ENCODE data around the gene MACROD1.

MACROD1 gene

GRCh38 chr11:64037027-64037634, 128.8 kb downstream of the MACROD1 start:
- no peak for DNase-seq (ENCODE audit: extremely low read depth, insufficient read length)
- Histone ChIP-seq H3K27me3 (replicated peaks; ENCODE audit: control insufficient read depth, insufficient read depth, low read length) (peaks cover 2% of the 10 kb centered on the region; the same call in 1 of the 2 replicates), H3K36me3 (ENCODE audit: control insufficient read depth, insufficient read depth, low read length) (no peaks in the 10 kb centered on the region), H3K4me3 (replicated peaks; ENCODE audit: low read depth, low read length) (no peak overlapping the region)
- TF ChIP-seq CTCF (IDR thresholded peaks at IDR 0.05; ENCODE audit: insufficient read depth, low read length, poor library complexity, severe bottlenecking): no peak

- DNase-seq (ENCODE audit: extremely low read depth, insufficient read length): no peak
- Histone ChIP-seq H3K4me3 (replicated peaks; ENCODE audit: low read depth, low read length) (no peak overlapping the region), H3K36me3 (ENCODE audit: control insufficient read depth, insufficient read depth, low read length) (no peaks in the 10 kb centered on the region), H3K27me3 (replicated peaks; ENCODE audit: control insufficient read depth, insufficient read depth, low read length) (peaks cover 2% of the 10 kb centered on the region; the same call in 1 of the 2 replicates)
- no peak for TF ChIP-seq CTCF (IDR thresholded peaks at IDR 0.05; ENCODE audit: insufficient read depth, low read length, poor library complexity, severe bottlenecking)
Measured at GRCh38 chr11:64036087-64037026, 129.6 kb downstream of the MACROD1 start.

GRCh38 chr11:64035576-64035975, 130.3 kb downstream of the MACROD1 start, which contains the start of gene FLRT1:
Gene FLRT1 (plus strand): TSS chr11:64035931. CDS start chr11:64116268, 80,337 bp downstream.
- Histone ChIP-seq H3K4me3 (replicated peaks; ENCODE audit: low read depth, low read length) (no peak within 1 kb of the TSS), H3K36me3 (ENCODE audit: control insufficient read depth, insufficient read depth, low read length) (no peaks in the 10 kb centered on the region), H3K27me3 (replicated peaks; ENCODE audit: control insufficient read depth, insufficient read depth, low read length) (peaks cover 2% of the 10 kb centered on the region; the same call in 1 of the 2 replicates)
- no peak for TF ChIP-seq CTCF (IDR thresholded peaks at IDR 0.05; ENCODE audit: insufficient read depth, low read length, poor library complexity, severe bottlenecking)
- no peak for DNase-seq (ENCODE audit: extremely low read depth, insufficient read length)

- no peak for DNase-seq (ENCODE audit: extremely low read depth, insufficient read length)
- no peak for TF ChIP-seq CTCF (IDR thresholded peaks at IDR 0.05; ENCODE audit: insufficient read depth, low read length, poor library complexity, severe bottlenecking)
- H3K4me3 ChIP-seq (replicated peaks; ENCODE audit: low read depth, low read length): no peak overlapping the region
- H3K36me3 ChIP-seq (ENCODE audit: control insufficient read depth, insufficient read depth, low read length): no peaks in the 10 kb centered on the region
- peaks cover 2% of the 10 kb centered on the region; the same call in 1 of the 2 replicates for H3K27me3 ChIP-seq (replicated peaks; ENCODE audit: control insufficient read depth, insufficient read depth, low read length)
Measured at GRCh38 chr11:64035081-64035524, 130.8 kb downstream of the MACROD1 start.

GRCh38 chr11:64034411-64034811, 131.5 kb downstream of the MACROD1 start:
- H3K36me3 ChIP-seq (ENCODE audit: control insufficient read depth, insufficient read depth, low read length): no peaks in the 10 kb centered on the region
- no peak for TF ChIP-seq CTCF (IDR thresholded peaks at IDR 0.05; ENCODE audit: insufficient read depth, low read length, poor library complexity, severe bottlenecking)
- H3K4me3 ChIP-seq (replicated peaks; ENCODE audit: low read depth, low read length): no peak overlapping the region
- H3K27me3 ChIP-seq (replicated peaks; ENCODE audit: control insufficient read depth, insufficient read depth, low read length): peaks cover 2% of the 10 kb centered on the region; the same call in 1 of the 2 replicates
- no peak for DNase-seq (ENCODE audit: extremely low read depth, insufficient read length)

Data from GM06990 (cell line).